Activated T-cell treated with anti-CD3 and anti-CD28 coated beads, Interleukin-2, amount 50 U/mL, for 4 hours (primary cell): ENCODE results near the gene SPIRE1. TPM values are rescaled to one million over a fixed set of nuclear protein-coding genes. Genes with fewer than 3 reads are reported as not detected.

Experiments
- ATAC-seq, 2 donors: fragments of 200-7000 bp; cut with Tn5 transposase; one replicate each; pipeline ENCODE4 v1.10.0; 2021
- DNase-seq: peaks from one replicate; pipeline ENCODE4 v3.0.0-alpha.2; 2020
- H3K27me3 Mint-ChIP-seq: one replicate; pipeline ENCODE4 v1.8.0; 2021; ENCODE audit warnings: low read depth, mixed read lengths
- H3K36me3 Mint-ChIP-seq: one replicate; pipeline ENCODE4 v1.8.0; 2022; ENCODE audit warnings: mixed read lengths; ENCODE audit not compliant: insufficient read depth
- H3K4me1 Mint-ChIP-seq: one replicate; pipeline ENCODE4 v1.8.0; 2021; ENCODE audit warnings: low read depth, mixed read lengths
- H3K4me3 Mint-ChIP-seq: one replicate; pipeline ENCODE4 v1.8.0; 2021; ENCODE audit warnings: mild to moderate bottlenecking, moderate library complexity, mixed read lengths
- H3K9me3 Mint-ChIP-seq: one replicate; pipeline ENCODE4 v1.8.0; 2021; ENCODE audit warnings: mixed read lengths
- total RNA-seq, 3 donors: library from RNA; stranded (reverse); gene quantifications; one replicate each; pipeline ENCODE4 v1.2.1, GENCODE V29; 2021

Gene SPIRE1
- total RNA-seq, 3 donors from 2014 or later: 2.2 to 4.3 (median 3.2) TPM

DNA sequence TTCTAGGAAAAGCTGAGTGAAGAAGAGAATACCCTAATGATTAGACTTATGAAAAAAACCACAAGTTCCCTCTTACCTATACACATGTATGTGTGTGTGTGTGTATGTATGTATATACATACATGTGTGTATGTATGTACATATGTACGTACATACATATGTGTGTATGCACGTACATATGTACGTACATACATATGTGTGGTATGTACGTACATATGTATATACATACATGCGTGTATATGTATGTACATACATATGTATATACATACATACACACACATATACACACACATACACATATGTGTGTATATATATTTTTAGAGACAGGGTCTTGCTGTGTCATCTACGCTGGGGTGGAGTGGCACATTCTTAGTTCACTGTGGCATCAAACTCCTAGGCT is 196.6 kb downstream of the SPIRE1 start:
- Mint-ChIP-seq H3K36me3 (no peaks in the 10 kb centered on the region), H3K27me3 (no peaks in the 10 kb centered on the region), H3K9me3 (no peaks in the 10 kb centered on the region), H3K4me3 (no peak overlapping the region), H3K4me1 (no peaks in the 10 kb centered on the region)
- ATAC-seq (no peak), DNase-seq (no peak)

DNA sequence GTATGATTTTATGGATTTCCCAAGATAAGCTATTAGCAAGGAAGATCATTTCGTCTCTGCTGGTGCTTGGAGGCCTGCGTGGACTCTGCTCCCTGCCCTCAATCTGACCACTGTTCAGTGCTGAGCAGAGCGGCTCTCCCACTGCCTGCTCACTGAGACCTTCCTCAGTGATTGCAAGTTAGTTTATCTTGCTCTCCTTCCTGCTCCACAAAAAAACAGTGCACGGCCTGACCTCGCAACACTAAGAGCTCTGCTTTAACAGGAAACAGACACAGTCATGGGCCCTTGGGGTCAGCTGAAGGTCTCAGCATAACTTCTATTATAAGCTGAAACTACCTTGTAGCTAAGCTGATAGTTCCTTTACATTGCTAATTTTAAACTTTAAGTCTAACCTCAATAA is 197.0 kb downstream of the SPIRE1 start:
- no peaks in the 10 kb centered on the region for H3K36me3 Mint-ChIP-seq
- H3K9me3 Mint-ChIP-seq: no peaks in the 10 kb centered on the region
- H3K4me3 Mint-ChIP-seq: no peak overlapping the region
- DNase-seq (no peak), ATAC-seq (no peak)
- no peaks in the 10 kb centered on the region for H3K27me3 Mint-ChIP-seq
- H3K4me1 Mint-ChIP-seq: no peaks in the 10 kb centered on the region

DNA sequence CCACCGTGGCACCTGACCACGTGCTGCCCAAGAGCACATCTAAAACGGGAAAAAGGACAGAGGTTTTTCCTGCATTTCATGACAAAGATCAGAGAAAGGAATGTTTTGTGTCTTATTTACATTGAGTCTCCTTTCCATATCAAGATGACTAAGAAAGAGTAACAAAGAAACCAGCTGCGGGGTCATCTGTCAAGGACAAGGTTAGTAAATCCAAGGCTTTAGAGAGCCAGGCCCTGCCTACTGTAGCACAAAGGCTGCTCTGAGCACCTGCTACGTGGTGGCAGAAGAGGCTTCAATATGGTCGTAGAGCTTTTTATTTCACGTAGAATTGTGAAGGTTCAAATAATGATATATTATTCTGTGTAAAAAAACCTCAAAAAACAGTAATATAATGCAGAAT is 199.1 kb downstream of the SPIRE1 start:
- H3K4me3 Mint-ChIP-seq: no peak overlapping the region
- H3K9me3 Mint-ChIP-seq: no peaks in the 10 kb centered on the region
- H3K4me1 Mint-ChIP-seq: no peaks in the 10 kb centered on the region
- H3K36me3 Mint-ChIP-seq: no peaks in the 10 kb centered on the region
- ATAC-seq: no peak
- no peak for DNase-seq
- H3K27me3 Mint-ChIP-seq: no peaks in the 10 kb centered on the region

DNA sequence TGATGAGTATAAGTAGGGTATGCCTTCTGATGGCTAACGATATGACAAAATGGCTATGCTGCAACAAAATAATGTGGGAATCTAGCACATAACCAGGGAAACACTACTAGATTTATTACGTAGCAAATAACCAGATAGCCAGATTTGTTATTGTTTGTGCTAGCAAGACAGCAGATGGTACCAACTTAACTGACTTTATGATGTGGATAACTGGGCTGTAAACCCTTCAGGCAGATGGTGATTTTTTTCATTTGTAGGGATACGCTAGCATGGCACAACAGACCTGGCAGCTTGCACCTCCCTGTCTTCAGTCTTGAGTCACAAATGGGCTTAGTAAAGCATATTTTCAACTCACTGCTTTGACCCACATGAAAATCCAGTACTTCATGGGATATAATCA is 201.5 kb downstream of the SPIRE1 start:
- Mint-ChIP-seq H3K9me3 (no peaks in the 10 kb centered on the region), H3K27me3 (no peaks in the 10 kb centered on the region), H3K36me3 (no peaks in the 10 kb centered on the region), H3K4me3 (no peak overlapping the region), H3K4me1 (no peaks in the 10 kb centered on the region)
- ATAC-seq (no peak), DNase-seq (no peak)

DNA sequence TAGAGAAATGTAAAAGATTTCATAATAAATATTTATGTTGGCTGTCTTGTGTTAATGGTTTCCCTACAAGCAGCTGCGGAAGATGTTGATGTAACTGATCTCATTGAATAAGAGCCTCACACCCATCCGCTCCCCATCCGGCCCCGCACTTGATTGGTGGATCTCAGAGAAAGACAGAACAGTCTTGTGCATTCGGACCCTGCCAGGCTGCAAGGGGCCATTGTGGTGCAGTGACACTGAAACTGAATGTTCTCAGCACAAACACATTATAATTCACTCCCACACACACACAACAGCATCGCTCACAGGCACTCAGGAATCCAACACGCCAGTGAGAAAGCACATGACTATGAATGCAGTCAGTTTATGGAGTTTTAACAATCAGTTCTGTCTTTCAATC is 202.4 kb downstream of the SPIRE1 start:
- Mint-ChIP-seq H3K36me3 (no peaks in the 10 kb centered on the region), H3K4me1 (no peaks in the 10 kb centered on the region), H3K4me3 (no peak overlapping the region), H3K27me3 (no peaks in the 10 kb centered on the region), H3K9me3 (no peaks in the 10 kb centered on the region)
- DNase-seq: no peak
- no peak for ATAC-seq

DNA sequence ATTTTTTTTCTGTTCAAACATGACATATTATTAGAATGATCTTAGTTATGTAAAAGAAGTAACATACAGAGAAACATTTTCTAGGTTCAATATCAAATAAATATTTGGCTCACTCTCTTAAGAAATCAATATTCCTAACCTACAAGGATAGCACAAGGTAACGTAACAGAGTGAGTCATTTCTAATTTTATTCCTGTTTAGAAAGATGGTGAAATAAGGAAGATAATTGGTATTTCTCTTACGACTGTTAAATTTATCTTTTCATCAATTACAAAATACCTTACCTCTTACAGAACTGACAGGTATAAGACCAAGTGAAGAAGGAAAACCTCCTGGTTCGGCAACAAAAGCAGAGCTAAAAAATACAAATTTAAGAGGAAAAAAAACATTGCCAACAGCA is 205.1 kb downstream of the SPIRE1 start:
- DNase-seq (no peak), ATAC-seq (no peak)
- H3K4me1 Mint-ChIP-seq: no peaks in the 10 kb centered on the region
- no peaks in the 10 kb centered on the region for H3K36me3 Mint-ChIP-seq
- H3K9me3 Mint-ChIP-seq: no peaks in the 10 kb centered on the region
- H3K4me3 Mint-ChIP-seq: no peak overlapping the region
- no peaks in the 10 kb centered on the region for H3K27me3 Mint-ChIP-seq

DNA sequence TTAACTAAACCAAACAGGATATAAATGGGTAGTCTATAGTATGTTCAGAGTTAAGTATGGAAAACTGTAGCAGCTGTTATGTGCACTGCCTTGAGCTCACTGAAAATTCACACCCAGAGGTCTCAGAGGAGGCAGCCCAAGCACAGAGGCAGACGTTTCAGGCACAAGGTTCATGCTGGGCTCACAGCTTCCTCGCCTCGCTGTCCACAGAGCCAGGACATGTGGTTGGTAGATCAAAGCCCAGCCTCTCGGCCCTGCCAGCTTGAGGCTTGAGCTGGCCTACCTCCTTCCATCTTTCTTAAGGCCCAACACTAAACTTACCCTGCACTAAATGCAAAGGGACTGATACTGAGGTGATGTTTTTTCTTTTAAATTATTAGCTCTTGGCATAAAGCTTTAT is 206.5 kb downstream of the SPIRE1 start:
- ATAC-seq: no peak
- H3K4me1 Mint-ChIP-seq: no peaks in the 10 kb centered on the region
- H3K27me3 Mint-ChIP-seq: no peaks in the 10 kb centered on the region
- no peaks in the 10 kb centered on the region for H3K9me3 Mint-ChIP-seq
- H3K36me3 Mint-ChIP-seq: no peaks in the 10 kb centered on the region
- no peak overlapping the region for H3K4me3 Mint-ChIP-seq
- no peak for DNase-seq

DNA sequence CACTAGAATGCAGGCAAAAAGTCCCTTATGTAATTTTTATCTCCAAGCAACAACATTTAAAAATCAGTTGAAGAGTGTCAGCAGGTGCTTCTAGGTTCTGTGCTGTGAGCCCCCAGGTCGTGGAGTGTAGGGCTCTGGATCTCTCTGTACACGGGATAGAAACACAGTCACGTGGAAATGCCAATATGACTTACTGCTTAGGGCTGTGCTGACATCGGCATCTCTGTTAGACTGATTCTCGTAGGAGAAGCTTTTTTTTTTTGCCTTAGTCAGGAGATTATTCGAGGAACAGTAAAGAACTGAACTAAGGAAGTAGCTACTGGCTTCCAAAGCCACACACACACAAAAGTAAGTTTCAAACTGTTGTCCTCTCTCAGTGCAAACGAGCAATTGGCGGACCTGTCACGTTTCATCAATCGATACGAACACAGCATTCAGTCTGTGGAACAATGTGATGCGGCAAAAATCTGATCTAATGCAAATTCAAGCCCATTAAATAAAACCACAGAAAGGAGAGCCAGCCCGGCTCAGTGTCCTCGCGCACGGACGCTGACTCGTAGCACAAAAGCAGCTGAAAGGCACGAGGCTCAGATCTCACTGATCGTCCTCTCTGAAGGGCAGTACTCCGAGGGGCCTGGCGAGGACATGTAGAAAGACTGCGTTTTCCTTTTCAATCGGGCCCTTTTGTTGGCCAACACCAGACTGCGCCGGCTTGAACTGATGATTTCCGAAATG is 208.7 kb downstream of the SPIRE1 start:
- ATAC-seq (no peak), DNase-seq (no peak)
- H3K4me1 Mint-ChIP-seq: no peaks in the 10 kb centered on the region
- H3K4me3 Mint-ChIP-seq: no peak overlapping the region
- no peaks in the 10 kb centered on the region for H3K36me3 Mint-ChIP-seq
- no peaks in the 10 kb centered on the region for H3K9me3 Mint-ChIP-seq
- H3K27me3 Mint-ChIP-seq: no peaks in the 10 kb centered on the region

DNA sequence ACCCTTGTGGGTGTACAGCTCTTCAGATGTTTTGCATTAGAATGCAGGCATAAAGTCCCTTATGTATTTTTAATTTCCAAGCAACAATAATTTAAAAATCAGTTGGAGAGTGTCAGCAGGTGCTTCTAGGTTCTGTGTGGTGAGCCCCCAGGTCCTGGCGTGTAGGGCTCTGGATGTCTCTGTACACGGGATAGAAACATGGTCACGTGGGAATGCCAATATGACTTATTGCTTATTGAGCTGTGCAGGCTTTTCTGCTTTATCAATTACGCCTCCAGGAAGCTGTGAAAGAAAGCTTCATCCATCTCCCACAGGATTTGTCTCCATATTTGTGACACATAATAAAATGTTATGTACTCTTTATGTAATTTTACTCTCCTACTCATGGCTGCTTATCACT is 212.4 kb downstream of the SPIRE1 start:
- peaks cover 4% of the 10 kb centered on the region for H3K9me3 Mint-ChIP-seq

DNA sequence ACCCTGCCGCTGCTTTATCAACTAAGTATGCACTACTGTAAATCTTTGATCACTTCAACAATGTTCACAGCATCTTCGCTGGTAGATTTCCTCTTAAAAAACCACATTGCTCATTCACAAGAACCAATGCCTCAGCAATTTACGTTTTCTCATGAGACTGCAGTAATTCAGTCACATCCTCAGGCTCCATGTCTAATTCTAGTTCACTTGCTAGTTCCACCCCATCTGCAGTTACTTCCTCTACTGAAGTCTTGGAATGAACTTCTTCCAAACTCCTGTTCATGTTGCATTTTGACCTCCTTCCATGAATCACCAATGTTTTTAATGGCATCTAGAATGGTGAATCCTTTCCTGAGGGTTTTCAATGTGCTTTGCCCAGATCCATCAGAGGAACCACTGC is 214.4 kb downstream of the SPIRE1 start:
- Mint-ChIP-seq H3K27me3 (no peaks in the 10 kb centered on the region), H3K4me1 (no peaks in the 10 kb centered on the region), H3K4me3 (no peak overlapping the region), H3K9me3 (peaks cover 4% of the 10 kb centered on the region), H3K36me3 (no peaks in the 10 kb centered on the region)
- ATAC-seq: no peak
- DNase-seq: no peak

More for the DNA sequence above, 212.4 kb downstream of the SPIRE1 start:
- no peak for ATAC-seq
- no peaks in the 10 kb centered on the region for H3K4me1 Mint-ChIP-seq
- H3K36me3 Mint-ChIP-seq: no peaks in the 10 kb centered on the region
- no peaks in the 10 kb centered on the region for H3K27me3 Mint-ChIP-seq
- H3K4me3 Mint-ChIP-seq: no peak overlapping the region
- no peak for DNase-seq

DNA sequence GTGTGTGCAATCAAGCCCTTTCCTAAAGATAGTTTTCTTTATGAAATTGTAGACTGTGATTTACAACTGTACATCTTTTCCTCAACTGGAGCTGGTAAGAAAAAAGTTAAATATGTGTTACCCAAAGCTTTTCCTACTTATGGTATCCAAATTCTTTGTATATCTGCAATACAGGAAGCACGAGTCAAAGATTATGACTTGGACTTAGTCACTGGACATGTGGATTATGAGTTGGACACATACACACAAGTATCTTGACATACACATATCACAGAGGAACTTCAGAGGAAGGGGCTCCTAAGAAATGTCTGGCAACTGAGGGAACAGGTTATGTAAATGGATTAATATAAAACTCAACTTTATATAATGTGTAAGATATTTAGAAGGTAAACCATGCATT is 215.0 kb downstream of the SPIRE1 start:
- peaks cover 4% of the 10 kb centered on the region for H3K9me3 Mint-ChIP-seq
- ATAC-seq (no peak), DNase-seq (no peak)
- H3K36me3 Mint-ChIP-seq: no peaks in the 10 kb centered on the region
- no peaks in the 10 kb centered on the region for H3K27me3 Mint-ChIP-seq
- no peaks in the 10 kb centered on the region for H3K4me1 Mint-ChIP-seq
- H3K4me3 Mint-ChIP-seq: no peak overlapping the region

DNA sequence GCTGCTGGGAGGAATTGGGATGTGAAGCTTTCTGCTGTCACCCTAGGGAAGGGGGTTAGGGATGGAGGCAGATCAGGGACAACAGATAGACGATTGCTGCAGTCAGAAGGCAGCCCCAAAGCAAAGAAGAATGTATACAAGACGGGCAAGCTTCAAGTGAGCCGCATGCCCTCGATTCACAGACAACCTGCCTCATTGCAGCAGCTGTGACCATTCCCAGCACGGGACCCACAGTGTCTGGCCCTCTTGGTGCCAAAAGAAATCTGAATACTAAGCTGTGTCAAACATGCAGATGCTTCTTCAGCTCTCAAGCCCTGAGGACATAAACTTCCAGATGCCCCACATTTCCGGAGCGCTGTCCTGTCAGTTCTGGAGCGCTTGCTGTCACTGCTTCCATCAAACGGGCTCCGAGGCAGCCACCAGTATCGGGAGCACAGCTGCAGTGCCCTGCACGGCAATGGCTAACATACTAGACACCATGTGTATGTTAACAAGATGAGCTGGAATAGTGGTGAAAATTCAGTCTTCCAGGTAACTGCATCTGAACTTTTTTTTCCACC is 216.4 kb downstream of the SPIRE1 start:
- DNase-seq (no peak), ATAC-seq (no peak)
- peaks cover 4% of the 10 kb centered on the region for H3K9me3 Mint-ChIP-seq
- H3K4me3 Mint-ChIP-seq: no peak overlapping the region
- H3K27me3 Mint-ChIP-seq: no peaks in the 10 kb centered on the region
- H3K4me1 Mint-ChIP-seq: no peaks in the 10 kb centered on the region
- H3K36me3 Mint-ChIP-seq: no peaks in the 10 kb centered on the region

DNA sequence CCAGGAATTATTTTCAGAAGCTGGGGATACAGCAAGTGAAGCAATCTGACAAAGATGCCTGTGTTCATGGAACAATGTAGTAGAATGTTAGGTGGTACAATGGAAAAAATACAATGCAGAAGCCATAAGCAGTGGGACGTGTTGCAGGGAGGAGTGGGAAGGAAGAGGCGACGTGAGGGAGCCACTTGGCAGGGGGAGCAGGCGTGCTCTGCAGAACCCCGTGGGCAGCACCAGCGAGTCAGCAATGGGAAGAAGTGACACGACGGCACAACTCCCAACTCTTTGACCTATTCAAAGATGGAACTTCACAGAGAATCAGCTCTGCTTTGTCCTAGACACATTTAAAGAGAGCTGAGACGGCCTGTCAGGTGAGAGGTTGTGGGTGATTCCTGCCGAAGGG is 219.7 kb downstream of the SPIRE1 start:
- Mint-ChIP-seq H3K4me1 (no peaks in the 10 kb centered on the region), H3K9me3 (no peaks in the 10 kb centered on the region), H3K27me3 (no peaks in the 10 kb centered on the region), H3K36me3 (peaks cover 3% of the 10 kb centered on the region), H3K4me3 (no peak overlapping the region)
- no peak for ATAC-seq
- no peak for DNase-seq

DNA sequence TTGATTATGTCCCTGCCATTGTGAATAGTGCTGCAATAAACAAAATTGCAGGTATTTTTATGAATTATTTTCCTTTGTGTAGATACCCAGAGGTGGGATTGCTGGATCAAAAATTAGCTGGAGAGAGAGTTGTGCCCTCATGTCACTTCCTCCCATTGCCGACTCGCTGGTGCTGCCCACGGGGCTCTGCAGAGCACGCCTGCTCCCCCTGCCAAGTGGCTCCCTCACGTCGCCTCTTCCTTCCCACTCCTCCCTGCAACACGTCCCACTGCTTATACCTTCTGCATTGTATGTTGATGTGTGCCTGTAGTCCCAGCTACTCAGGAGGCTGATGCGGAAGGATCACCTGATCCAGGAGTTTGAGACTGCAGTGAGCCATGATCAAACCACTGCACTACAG is 222.0 kb downstream of the SPIRE1 start:
- Mint-ChIP-seq H3K27me3 (no peaks in the 10 kb centered on the region), H3K4me3 (no peak overlapping the region), H3K4me1 (no peaks in the 10 kb centered on the region), H3K36me3 (peaks cover 5% of the 10 kb centered on the region), H3K9me3 (no peaks in the 10 kb centered on the region)
- no peak for ATAC-seq
- no peak for DNase-seq

DNA sequence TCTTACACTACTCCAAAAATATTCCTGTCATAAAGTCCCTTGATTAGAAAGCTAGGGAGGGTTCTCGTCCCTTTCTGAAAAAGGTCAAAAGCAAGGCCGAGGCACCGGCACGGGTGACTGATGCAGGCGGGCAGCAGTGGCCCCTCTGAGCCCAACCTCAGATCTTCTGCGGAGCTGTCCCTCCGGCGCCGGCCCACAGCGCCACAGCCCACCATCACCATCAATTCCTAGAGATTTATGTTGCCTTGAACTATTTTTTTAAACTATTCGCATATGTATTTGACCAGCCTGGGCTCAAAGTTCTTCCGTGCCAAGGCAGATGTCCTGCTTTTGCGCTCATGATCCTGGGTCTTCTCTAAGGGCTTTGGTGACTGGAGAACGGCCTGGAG is 223.4 kb downstream of the SPIRE1 start:
- H3K4me1 Mint-ChIP-seq: no peaks in the 10 kb centered on the region
- ATAC-seq (no peak), DNase-seq (no peak)
- no peak overlapping the region for H3K4me3 Mint-ChIP-seq
- H3K9me3 Mint-ChIP-seq: no peaks in the 10 kb centered on the region
- no peaks in the 10 kb centered on the region for H3K27me3 Mint-ChIP-seq
- peaks cover 5% of the 10 kb centered on the region for H3K36me3 Mint-ChIP-seq
